HG03064 (cell line): ENCODE results near the gene RNF207.

Experiments
- ATAC-seq: cut with Tn5 transposase; IDR thresholded peaks from one replicate; pipeline ENCODE4 v1.9.1; 2021; ENCODE audit warnings: low read depth; ENCODE audit not compliant: unreplicated experiment

The RNF207 gene

GRCh38 chr1:6262555-6263420 is 56.9 kb downstream of the RNF207 start:
- no peak for ATAC-seq

- no peak for ATAC-seq
These were observed 57.8 kb downstream of the RNF207 start for GRCh38 chr1:6263716-6264115.

- no peak for ATAC-seq
These were observed 59.2 kb downstream of the RNF207 start for GRCh38 chr1:6265151-6265550.

- ATAC-seq = no peak
These were observed 60.7 kb downstream of the RNF207 start for GRCh38 chr1:6266641-6267040.

GRCh38 chr1:6267686-6268322 is 61.9 kb downstream of the RNF207 start:
- no peak for ATAC-seq

GRCh38 chr1:6268415-6268814 is 62.5 kb downstream of the RNF207 start:
- ATAC-seq = no peak

- no peak for ATAC-seq
These were observed 63.4 kb downstream of the RNF207 start for GRCh38 chr1:6269296-6269695.

- no peak for ATAC-seq
These were observed 63.9 kb downstream of the RNF207 start for GRCh38 chr1:6269720-6270400.

GRCh38 chr1:6270401-6270800 is 64.5 kb downstream of the RNF207 start:
- no peak for ATAC-seq
